HepG2 (cell line): ENCODE measurements around the gene SOX4. TPM values are rescaled to one million over a fixed set of nuclear protein-coding genes. Genes with fewer than 3 reads are reported as not detected.
A peak's percentile ranks its signal among the peaks of the same experiment; 100 is the strongest.

ENCODE experiments used
- FOXJ3 ChIP-seq: sonication (generic); formaldehyde crosslinking; IDR thresholded peaks from 2 replicates; pipeline ENCODE4 v1.4.0; 2020; ENCODE audit warnings: missing genetic modification reagents, mild to moderate bottlenecking, borderline replicate concordance
- HOXD1 ChIP-seq: sonication (generic); formaldehyde crosslinking; IDR thresholded peaks from 2 replicates; pipeline ENCODE4 v1.5.0; 2020; ENCODE audit warnings: missing genetic modification reagents
- MAX ChIP-seq: IDR thresholded peaks from 2 replicates; pipeline ENCODE4 v1.6.1; 2012; ENCODE audit warnings: inconsistent platforms
- MBD4 ChIP-seq: IDR thresholded peaks from 2 replicates; pipeline ENCODE4 v1.6.1; 2012; ENCODE audit warnings: low read length, inconsistent platforms, borderline replicate concordance
- MED1 ChIP-seq: sonication (generic); formaldehyde crosslinking; IDR thresholded peaks from 2 replicates; pipeline ENCODE4 v1.4.0; 2020; ENCODE audit warnings: missing genetic modification reagents
- MED8 ChIP-seq: sonication (generic); formaldehyde crosslinking; IDR thresholded peaks from 2 replicates; pipeline ENCODE4 v1.8.1; 2023; ENCODE audit warnings: mild to moderate bottlenecking, missing genetic modification reagents; ENCODE audit not compliant: insufficient replicate concordance
- MZF1 ChIP-seq: sonication (generic); formaldehyde crosslinking; IDR thresholded peaks from 2 replicates; pipeline ENCODE4 v1.8.1; 2023; ENCODE audit warnings: mild to moderate bottlenecking, missing genetic modification reagents, borderline replicate concordance
- ZBTB40 ChIP-seq, 2 experiments: fragments of 450-650 bp in 1 of 2; sonication (generic) in 1 of 2; formaldehyde crosslinking in 1 of 2; IDR thresholded peaks; 2 replicates each; pipeline versions ENCODE4 v1.6.1 to v1.8.0; 2016 to 2022; ENCODE audit warnings: antibody characterized with exemption in 1 of 2, mild to moderate bottlenecking in 1 of 2, missing genetic modification reagents in 1 of 2
- ZNF75D ChIP-seq: sonication (generic); formaldehyde crosslinking; IDR thresholded peaks from 2 replicates; pipeline ENCODE4 v1.8.1; 2023; ENCODE audit warnings: missing genetic modification reagents, mild to moderate bottlenecking, borderline replicate concordance
- polyA plus RNA-seq, 8 experiments: library from polyadenylated mRNA; depleted of rRNA in 3 of 8; stranded (reverse) in 7 of 8; unstranded in 1 of 8; fragments of >200 nt; fragmentation: Illumina TruSeq in 4 of 8; extraction: Trizol in 4 of 8; gene quantifications; 2 replicates each; pipeline versions ENCODE4 v1.2.1 to v1.2.3, GENCODE V29; 2011 to 2016; ENCODE audit warnings: low read depth in 4 of 8, missing spikeins in 1 of 8, mixed read lengths in 1 of 8; ENCODE audit not compliant: insufficient read depth in 1 of 8
- total RNA-seq, 5 experiments: library from RNA; depleted of rRNA; stranded (reverse); fragments of >200 nt; fragmentation: Illumina TruSeq; extraction: Trizol; gene quantifications; 2 replicates each; pipeline ENCODE4 v1.2.3, GENCODE V29; 2016; ENCODE audit warnings: low read depth in 1 of 5

The SOX4 gene
- total and polyA plus RNA-seq, 2 of the 13 experiments (the other 11 are each of a cell fraction or from before 2014, with no cell fraction given), result 2.6 to 3.4 TPM

GRCh38 chr6:21589352-21590345, 3.9 kb upstream of the SOX4 start (continued):
- TF ChIP-seq MAX (peak; percentile 15; the same call in 1 of the 2 replicates), MBD4 (no peak), FOXJ3 (no peak), ZBTB40 (IDR thresholded peaks at IDR 0.05) (no peak), ZBTB40 (CRISPR knock-in tag; IDR thresholded peaks at IDR 0.05) (no peak), MED8 (no peak), MZF1 (CRISPR knock-in tag) (no peak), HOXD1 (CRISPR knock-in tag) (no peak), ZNF75D (CRISPR knock-in tag) (no peak), MED1 (CRISPR knock-in tag) (no peak; the same call in 1 of the 2 replicates)
